EL (cell line): ENCODE results near the gene APOL3.
A peak's percentile ranks its signal among the peaks of the same experiment; 100 is the strongest.
"Not testable (repeated sequence)": the region's sequence is repeated elsewhere in the genome, so short reads cannot be mapped to it uniquely, and the experiment has no call there.

ENCODE experiments used
- DNase-seq: peaks from one replicate; pipeline ENCODE4 v3.0.0-alpha.2; 2016

APOL3 gene

GRCh38 chr22:36160499-36160942 lies at the start of gene APOL3:
Gene APOL3, minus strand, starts transcription at chr22:36160755. Its CDS starts 11,700 bp downstream, at chr22:36149055.
- DNase-seq, result peak; percentile 53

GRCh38 chr22:36210224-36210623 lies 49.7 kb upstream of the APOL3 start:
- DNase-seq, result no peak

- not testable (repeated sequence) for DNase-seq
Measured at GRCh38 chr22:36209488-36209908, 48.9 kb upstream of the APOL3 start.

- no peak for DNase-seq
Measured at GRCh38 chr22:36208914-36209313, 48.4 kb upstream of the APOL3 start.

- no peak for DNase-seq
Measured at GRCh38 chr22:36208162-36208765, 47.7 kb upstream of the APOL3 start.

- DNase-seq, result no peak
Measured at GRCh38 chr22:36206255-36206654, 45.7 kb upstream of the APOL3 start.

GRCh38 chr22:36205573-36205972 lies 45.0 kb upstream of the APOL3 start:
- not testable (repeated sequence) for DNase-seq

GRCh38 chr22:36204632-36205015 lies 44.1 kb upstream of the APOL3 start:
- no peak for DNase-seq

- DNase-seq, result no peak
Measured at GRCh38 chr22:36204001-36204631, 43.6 kb upstream of the APOL3 start.

- not testable (repeated sequence) for DNase-seq
Measured at GRCh38 chr22:36203441-36203840, 42.9 kb upstream of the APOL3 start.

- not testable (repeated sequence) for DNase-seq
Measured at GRCh38 chr22:36202906-36203305, 42.4 kb upstream of the APOL3 start.

- DNase-seq, result no peak
Measured at GRCh38 chr22:36201630-36202319, 41.2 kb upstream of the APOL3 start, which contains the start of gene APOL4. Gene APOL4, minus strand, starts transcription at chr22:36201809. Its CDS starts 75 bp downstream, at chr22:36201734.

- not testable (repeated sequence) for DNase-seq
Measured at GRCh38 chr22:36201025-36201424, 40.5 kb upstream of the APOL3 start.

- no peak for DNase-seq
Measured at GRCh38 chr22:36199001-36199551, 38.5 kb upstream of the APOL3 start.

GRCh38 chr22:36198536-36198935 lies 38.0 kb upstream of the APOL3 start:
- DNase-seq, result no peak

GRCh38 chr22:36197514-36198146 lies 37.1 kb upstream of the APOL3 start:
- no peak for DNase-seq

GRCh38 chr22:36197065-36197440 lies 36.5 kb upstream of the APOL3 start:
- DNase-seq, result peak; percentile 63

GRCh38 chr22:36196254-36197064 lies 35.9 kb upstream of the APOL3 start:
- DNase-seq, result no peak

- DNase-seq, result peak; percentile 68
Measured at GRCh38 chr22:36194971-36195370, 34.4 kb upstream of the APOL3 start.

- DNase-seq, result no peak
Measured at GRCh38 chr22:36194385-36194784, 33.8 kb upstream of the APOL3 start.

GRCh38 chr22:36193577-36193976 lies 33.0 kb upstream of the APOL3 start:
- no peak for DNase-seq

GRCh38 chr22:36193171-36193570 lies 32.6 kb upstream of the APOL3 start:
- no peak for DNase-seq
